ENCODE measurements around the gene LTBP1. TPM values are rescaled to one million over a fixed set of nuclear protein-coding genes. Genes with fewer than 3 reads are reported as not detected.

Gene LTBP1
- polyA plus RNA-seq, 1 donor (not counting 4 experiments of a cell fraction or from before 2014, with no cell fraction given) = 9.2 TPM

DNA sequence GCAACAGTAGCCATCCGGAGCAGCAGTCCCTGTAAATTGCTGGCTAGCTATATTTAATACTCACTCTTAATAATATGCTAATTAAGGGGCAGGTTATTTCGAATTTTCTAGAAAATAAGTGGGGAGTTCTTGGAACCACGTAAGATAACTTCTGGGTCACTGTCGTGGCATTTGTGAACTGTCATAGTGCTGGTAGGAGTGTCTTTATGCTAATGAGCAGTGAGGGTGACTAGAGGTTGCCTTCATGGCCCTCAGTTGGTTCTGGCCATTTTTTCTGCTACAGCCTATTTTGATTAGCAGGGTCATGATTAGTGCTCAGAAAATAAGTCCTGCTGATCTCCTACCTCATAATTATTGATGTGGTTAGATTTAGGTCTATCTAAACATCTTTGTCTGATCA, 279.8 kb downstream of the LTBP1 start:
- Histone ChIP-seq H2AFZ (ENCODE audit: control insufficient read depth, low read length) (no peak overlapping the region), H3K27me3 (ENCODE audit: control insufficient read depth, extremely low read depth, insufficient read depth, low read length) (no peaks in the 10 kb centered on the region), H3K4me2 (ENCODE audit: control insufficient read depth, extremely low read depth, insufficient read depth, low read depth, low read length) (no peak overlapping the region), H3K79me2 (ENCODE audit: control insufficient read depth, insufficient read depth, low read length) (no peaks in the 10 kb centered on the region), H3K4me1 (ENCODE audit: control insufficient read depth, extremely low read depth, insufficient read depth, low read length) (peaks cover 16% of the 10 kb centered on the region), H3K9me3 (ENCODE audit: control insufficient read depth, low read depth, low read length) (peaks cover 3% of the 10 kb centered on the region), H3K9me1 (ENCODE audit: control insufficient read depth, extremely low read depth, insufficient read depth, low read length) (no peaks in the 10 kb centered on the region), H3K9ac (ENCODE audit: control insufficient read depth, extremely low read depth, insufficient read depth, low read length) (no peak overlapping the region), H4K20me1 (ENCODE audit: control insufficient read depth, extremely low read depth, insufficient read depth, low read length) (no peaks in the 10 kb centered on the region), H3K36me3 (ENCODE audit: control insufficient read depth in 2 of 2, extremely low read depth in 1 of 2, insufficient read depth in 2 of 2, low read length in 2 of 2) (no peaks in the 10 kb centered on the region), H3K27ac (ENCODE audit: control insufficient read depth, insufficient read depth, low read length) (no peak overlapping the region), H3K4me3 (ENCODE audit: control insufficient read depth in 2 of 3, extremely low read depth in 1 of 3, insufficient read depth in 2 of 3, low read depth in 1 of 3, low read length in 3 of 3) (no peak overlapping the region)
- TF ChIP-seq EZH2 (IDR thresholded peaks at IDR 0.05; ENCODE audit: low read length) = no peak
- no peak for TF ChIP-seq CTCF (optimal IDR thresholded peaks at IDR 0.05 in 1 of 3, IDR thresholded peaks at IDR 0.05 in 1 of 3, conservative IDR thresholded peaks at IDR 0.05 in 1 of 3; ENCODE audit: extremely low read depth in 1 of 3, insufficient read depth in 2 of 3, low read length in 3 of 3)
- FAIRE-seq (no peak), DNase-seq (ENCODE audit: low read depth, low spot score) (no peak)
- dilution Hi-C loops (cut with MboI; ENCODE audit: extremely low pct_ligation_motif_present, low sequenced_read_pairs) = no loop called here

- no peaks in the 10 kb centered on the region for H3K79me2 ChIP-seq (ENCODE audit: control insufficient read depth, insufficient read depth, low read length)
- no peak overlapping the region for H3K27ac ChIP-seq (ENCODE audit: control insufficient read depth, insufficient read depth, low read length)
- H3K36me3 ChIP-seq (ENCODE audit: control insufficient read depth in 2 of 2, extremely low read depth in 1 of 2, insufficient read depth in 2 of 2, low read length in 2 of 2) = no peaks in the 10 kb centered on the region
- H3K4me1 ChIP-seq (ENCODE audit: control insufficient read depth, extremely low read depth, insufficient read depth, low read length) = no peaks in the 10 kb centered on the region
- H3K4me2 ChIP-seq (ENCODE audit: control insufficient read depth, extremely low read depth, insufficient read depth, low read depth, low read length) = no peak overlapping the region
- H3K9ac ChIP-seq (ENCODE audit: control insufficient read depth, extremely low read depth, insufficient read depth, low read length) = no peak overlapping the region
- H2AFZ ChIP-seq (ENCODE audit: control insufficient read depth, low read length) = no peak overlapping the region
- TF ChIP-seq EZH2 (IDR thresholded peaks at IDR 0.05; ENCODE audit: low read length) (no peak), CTCF (optimal IDR thresholded peaks at IDR 0.05 in 1 of 3, IDR thresholded peaks at IDR 0.05 in 1 of 3, conservative IDR thresholded peaks at IDR 0.05 in 1 of 3; ENCODE audit: extremely low read depth in 1 of 3, insufficient read depth in 2 of 3, low read length in 3 of 3) (no peak)
- dilution Hi-C loops (cut with MboI; ENCODE audit: extremely low pct_ligation_motif_present, low sequenced_read_pairs) = no loop called here
- H3K9me1 ChIP-seq (ENCODE audit: control insufficient read depth, extremely low read depth, insufficient read depth, low read length) = no peaks in the 10 kb centered on the region
- H4K20me1 ChIP-seq (ENCODE audit: control insufficient read depth, extremely low read depth, insufficient read depth, low read length) = no peaks in the 10 kb centered on the region
- no peaks in the 10 kb centered on the region for H3K27me3 ChIP-seq (ENCODE audit: control insufficient read depth, extremely low read depth, insufficient read depth, low read length)
- peaks cover 3% of the 10 kb centered on the region for H3K9me3 ChIP-seq (ENCODE audit: control insufficient read depth, low read depth, low read length)
- FAIRE-seq (no peak), DNase-seq (ENCODE audit: low read depth, low spot score) (no peak)
- H3K4me3 ChIP-seq (ENCODE audit: control insufficient read depth in 2 of 3, extremely low read depth in 1 of 3, insufficient read depth in 2 of 3, low read depth in 1 of 3, low read length in 3 of 3) = no peak overlapping the region
Observed at GRCh38 chr2:33229646-33230045, 282.9 kb downstream of the LTBP1 start.

Data from keratinocyte (primary cell).